Tibial nerve (tissue), 4 donors: ENCODE measurements around the gene KLHDC7A.

Experiments
- CTCF ChIP-seq, 5 experiments: fragments of 200-600 bp in 3 of 5; fragments of 450-650 bp in 2 of 5; sonication (generic) in 3 of 5; IDR thresholded peaks; one replicate each; pipeline ENCODE4 v1.5.1; 2016 to 2019; ENCODE audit warnings: antibody characterized with exemption in 5 of 5, mild to moderate bottlenecking in 3 of 5, moderate library complexity in 2 of 5
- EP300 ChIP-seq, 2 donors: sonication (generic); formaldehyde crosslinking; IDR thresholded peaks; one replicate each; pipeline ENCODE4 v1.6.1; 2017; ENCODE audit warnings: antibody characterized with exemption in 2 of 2, mild to moderate bottlenecking in 1 of 2
- POLR2A ChIP-seq, 2 donors: fragments of 450-650 bp; IDR thresholded peaks; one replicate each; pipeline ENCODE4 v1.6.1; 2017; ENCODE audit warnings: antibody characterized with exemption in 2 of 2, mild to moderate bottlenecking in 2 of 2, moderate library complexity in 2 of 2

- TF ChIP-seq CTCF (IDR thresholded peaks at IDR 0.05) = no peak
- TF ChIP-seq EP300 (IDR thresholded peaks at IDR 0.05) = no peak
- no peak for TF ChIP-seq POLR2A (IDR thresholded peaks at IDR 0.05)
These were observed 10.4 kb downstream of the KLHDC7A start for GRCh38 chr1:18491168-18491567.
